GM18870 (cell line): ENCODE measurements around the gene ZNF155.

Experiments used
- ATAC-seq: cut with Tn5 transposase; IDR thresholded peaks from one replicate; pipeline ENCODE4 v1.9.1; 2021; ENCODE audit warnings: moderate library complexity; ENCODE audit not compliant: unreplicated experiment

The ZNF155 gene

GRCh38 chr19:44003461-44004009 lies 19.5 kb downstream of the ZNF155 start:
- ATAC-seq: no peak

- no peak for ATAC-seq
Observed at GRCh38 chr19:44005973-44006372, 22.0 kb downstream of the ZNF155 start.

- ATAC-seq: no peak
Observed at GRCh38 chr19:44007473-44007872, 23.5 kb downstream of the ZNF155 start.

GRCh38 chr19:44010468-44010867 lies 26.5 kb downstream of the ZNF155 start:
- no peak for ATAC-seq

DNA sequence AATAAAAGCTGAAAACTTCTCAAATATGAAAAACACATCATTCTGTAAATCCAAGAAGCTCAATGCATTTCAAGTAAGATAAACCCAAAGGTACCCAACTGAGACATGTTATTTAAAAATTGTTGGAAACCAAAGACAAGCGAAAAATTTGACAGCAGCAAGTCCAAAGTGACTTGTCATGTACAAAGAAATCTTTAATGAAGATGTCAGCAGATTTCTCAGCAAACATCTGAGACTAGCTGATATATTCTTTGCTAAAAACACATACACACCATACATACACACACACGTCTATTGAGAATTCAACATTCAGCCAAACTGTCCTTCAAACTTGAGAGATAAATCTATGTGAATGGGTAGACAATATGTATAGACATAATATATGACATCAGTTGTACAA lies 35.5 kb downstream of the ZNF155 start:
- no peak for ATAC-seq

DNA sequence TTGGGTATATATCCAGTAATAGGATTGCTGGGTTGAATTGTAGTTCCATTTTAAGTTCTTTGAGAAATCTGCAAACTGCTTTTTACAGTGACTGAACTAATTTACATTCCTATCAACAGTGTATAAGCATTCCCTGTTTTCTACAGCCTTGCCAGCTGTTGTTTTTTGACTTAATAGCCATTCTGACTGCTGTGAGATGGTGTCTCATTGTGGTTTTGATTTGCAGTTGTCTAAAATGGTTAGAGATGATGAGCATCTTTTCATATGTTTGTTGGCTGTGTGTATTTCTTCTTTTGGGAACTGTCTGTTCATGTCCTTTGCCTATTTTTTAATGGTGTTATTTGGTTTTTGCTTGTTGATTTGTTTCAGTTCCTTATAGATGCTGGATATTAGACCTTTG lies 37.2 kb downstream of the ZNF155 start:
- no peak for ATAC-seq

- ATAC-seq: no peak
Observed at GRCh38 chr19:44024900-44025216, 40.9 kb downstream of the ZNF155 start.

GRCh38 chr19:44025217-44025936 lies 41.4 kb downstream of the ZNF155 start, which contains the start of gene ZNF222:
TSS of gene ZNF222 (plus strand) at chr19:44025379. CDS start at chr19:44025437, 58 bp downstream.
- peak; percentile 63 for ATAC-seq

DNA sequence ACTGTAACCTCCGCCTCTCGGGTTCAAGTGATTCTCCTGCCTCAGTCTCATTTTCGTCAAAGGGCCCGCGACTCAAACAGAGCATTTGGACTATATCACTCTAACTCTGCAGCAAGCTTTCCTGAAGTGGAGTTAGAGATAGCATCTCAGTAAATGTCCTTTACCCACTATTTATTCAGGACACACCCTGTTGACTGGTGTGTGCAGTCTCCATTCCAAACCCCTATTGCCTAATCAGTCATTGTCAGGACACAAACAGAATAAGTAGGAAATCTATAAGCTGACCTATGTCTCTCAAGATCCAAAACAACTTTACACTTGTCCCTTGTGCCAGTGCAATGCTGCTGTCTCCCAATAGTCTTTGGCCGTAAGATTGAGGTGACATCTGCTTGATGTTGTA lies 42.6 kb downstream of the ZNF155 start:
- no peak for ATAC-seq

GRCh38 chr19:44032001-44032610 lies 48.1 kb downstream of the ZNF155 start:
- no peak for ATAC-seq

DNA sequence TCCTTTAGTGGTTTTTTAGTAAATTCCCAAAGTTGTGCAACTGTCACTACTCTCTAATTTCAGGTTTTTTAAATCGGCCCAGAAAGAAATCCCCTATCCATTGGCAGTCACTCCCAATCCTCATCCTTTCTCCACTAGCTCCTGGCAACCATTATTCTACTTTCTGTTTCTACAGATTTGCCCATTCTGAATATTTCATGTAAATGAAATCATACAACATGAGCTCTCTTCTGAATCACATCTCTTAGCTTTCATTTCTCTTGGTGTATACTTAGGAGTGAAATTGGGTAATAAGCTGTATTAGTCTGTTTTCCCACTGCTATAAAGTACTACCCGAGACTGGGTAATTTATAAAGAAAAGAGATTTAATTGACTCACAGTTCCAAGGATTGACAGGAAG lies 58.2 kb downstream of the ZNF155 start:
- ATAC-seq: no peak
